IPS-NIHi7 (cell line): ENCODE measurements around the gene LTC4S.
"Not testable (repeated sequence)": the region's sequence is repeated elsewhere in the genome, so short reads cannot be mapped to it uniquely, and the experiment has no call there.

Experiments
- DNase-seq: peaks from one replicate; pipeline ENCODE4 v3.0.0; 2012; ENCODE audit warnings: mixed read lengths; ENCODE audit errors: extremely low spot score

Gene LTC4S

GRCh38 chr5:179769271-179769670, 24.5 kb upstream of the LTC4S start:
- DNase-seq: no peak

GRCh38 chr5:179769796-179770195, 24.0 kb upstream of the LTC4S start:
- DNase-seq: no peak

DNA sequence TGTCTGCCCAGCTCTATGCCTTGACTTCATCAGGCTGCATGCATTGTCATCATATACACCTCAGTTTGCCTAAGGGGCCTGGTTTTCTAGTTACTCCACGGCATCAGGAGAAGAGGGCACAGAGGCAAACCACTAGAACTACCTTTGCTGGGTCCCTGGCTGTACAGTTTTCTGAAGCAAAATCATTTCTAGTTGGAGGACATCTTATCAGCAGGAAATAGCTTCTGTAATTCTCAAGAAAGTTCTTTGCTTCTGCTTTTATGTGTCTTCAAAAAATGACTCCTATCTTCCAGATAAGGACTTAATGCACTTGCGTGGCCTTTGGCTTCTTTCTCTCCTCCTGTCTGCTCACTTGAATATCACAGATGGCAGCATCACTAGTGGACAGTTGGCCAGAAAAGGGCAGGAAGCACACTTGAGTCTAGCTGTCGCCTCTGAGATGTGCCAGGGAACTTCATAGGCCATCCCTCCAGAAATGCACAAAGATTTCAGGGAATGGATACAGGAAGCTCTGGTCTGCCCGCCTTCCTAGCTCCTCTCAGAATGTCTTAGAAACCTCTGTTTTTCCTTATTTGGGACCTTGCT, 22.4 kb upstream of the LTC4S start:
- DNase-seq: no peak

DNA sequence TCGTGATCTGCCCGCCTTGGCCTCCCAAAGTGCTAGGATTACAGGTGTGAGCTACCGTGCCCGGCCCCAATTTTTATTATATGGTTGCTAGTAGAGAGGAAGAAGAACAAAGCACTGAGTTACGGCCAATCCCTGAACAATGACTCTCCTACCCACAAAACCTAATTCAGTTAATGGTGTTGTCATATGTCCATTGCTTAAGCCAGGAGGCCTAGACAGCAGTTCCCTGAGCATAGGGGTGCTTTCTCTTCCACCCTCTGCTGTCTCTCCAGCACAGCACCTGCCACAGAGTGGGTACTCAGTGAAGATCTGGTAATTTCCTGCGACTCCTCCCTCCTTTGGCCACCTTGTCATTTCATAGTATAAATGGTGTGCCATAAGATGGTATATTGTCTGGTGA, 21.4 kb upstream of the LTC4S start:
- no peak for DNase-seq

DNA sequence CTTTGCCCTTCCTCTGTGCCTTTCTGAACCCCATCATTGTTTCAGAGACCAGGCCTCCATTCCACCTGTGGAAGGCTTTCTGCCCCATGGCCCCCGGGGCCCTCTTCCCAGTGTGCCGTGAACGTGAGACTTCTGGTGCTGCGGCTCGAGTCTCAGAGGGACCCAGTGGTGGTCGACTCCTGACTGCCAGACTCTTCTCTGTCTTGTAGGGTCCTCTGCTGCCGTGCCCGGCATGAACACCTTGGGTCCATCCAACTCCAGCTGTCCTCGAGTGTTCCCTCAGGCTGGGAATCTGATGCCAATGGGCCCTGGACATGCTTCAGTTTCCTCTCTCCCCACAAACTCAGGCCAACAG, 20.1 kb upstream of the LTC4S start:
- no peak for DNase-seq

- DNase-seq: no peak
Measured at GRCh38 chr5:179774442-179774841, 19.3 kb upstream of the LTC4S start.

DNA sequence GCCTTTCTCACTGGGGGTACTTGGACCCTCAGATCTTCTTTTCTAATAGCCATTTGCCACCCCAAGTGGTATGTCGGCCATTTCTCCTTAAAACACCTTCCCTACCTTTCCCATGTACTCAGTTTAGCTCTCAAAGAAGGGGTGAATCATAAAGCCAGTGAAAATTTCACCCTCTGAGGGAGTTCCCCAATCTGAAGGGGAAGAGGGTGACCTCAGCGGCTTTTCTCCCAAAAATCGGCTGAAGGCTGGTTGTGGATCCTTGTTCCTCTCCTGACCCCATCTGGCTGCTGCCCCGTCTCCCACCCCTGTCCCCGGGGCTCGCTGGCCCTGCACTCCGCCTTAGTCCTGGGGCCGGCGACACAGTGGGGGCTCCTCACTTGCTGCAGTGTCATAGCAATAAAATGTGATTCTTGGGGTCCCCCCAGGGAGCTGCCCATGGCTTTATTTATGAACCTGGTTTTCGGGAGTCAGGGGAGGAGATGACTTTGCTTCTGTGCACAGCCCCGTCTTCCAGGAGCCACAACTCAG, 17.3 kb upstream of the LTC4S start:
- DNase-seq: no peak

DNA sequence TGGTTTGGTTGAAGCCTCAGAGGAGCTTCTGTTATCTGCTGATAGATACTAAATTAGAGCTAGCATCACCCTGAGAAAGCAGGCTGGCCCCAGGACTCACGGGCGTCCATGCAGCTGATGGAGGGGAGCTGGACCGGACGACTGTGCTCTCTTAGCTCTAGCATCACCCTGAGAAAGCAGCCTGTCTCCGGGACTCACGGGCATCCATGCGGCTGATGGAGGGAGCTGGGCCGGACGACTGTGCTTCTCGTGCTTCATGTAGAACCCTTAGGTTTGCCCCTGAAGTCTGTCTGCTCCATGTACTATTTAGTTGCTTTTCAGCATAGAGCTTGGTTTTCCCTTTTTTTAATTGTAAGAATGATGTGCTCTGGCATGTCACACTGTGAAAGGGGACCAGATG, 16.3 kb upstream of the LTC4S start:
- DNase-seq: no peak

- DNase-seq: no peak
Measured at GRCh38 chr5:179777909-179778308, 15.9 kb upstream of the LTC4S start.

- DNase-seq: no peak
Measured at GRCh38 chr5:179778591-179778990, 15.2 kb upstream of the LTC4S start.

DNA sequence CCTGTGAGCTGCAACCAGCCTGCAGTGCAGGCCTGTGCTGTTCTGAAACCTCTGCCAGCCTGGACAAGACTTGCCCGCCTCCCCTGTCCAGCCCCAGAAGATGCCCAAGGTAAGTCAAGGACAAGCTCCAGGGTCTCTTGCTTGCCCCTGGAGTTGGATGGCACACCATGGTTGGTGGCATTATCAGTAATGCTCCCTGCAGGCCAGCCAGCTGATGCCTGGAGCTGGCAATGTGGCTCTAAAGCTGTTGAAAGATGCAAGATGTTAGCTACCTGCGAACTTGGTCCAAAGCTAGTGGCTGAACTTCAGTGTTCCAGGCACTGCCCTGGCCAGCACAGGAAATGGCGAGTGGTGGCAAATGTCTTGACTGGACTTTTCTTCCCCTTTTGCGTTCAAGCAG, 14.0 kb upstream of the LTC4S start:
- DNase-seq: no peak

GRCh38 chr5:179780362-179780761, 13.4 kb upstream of the LTC4S start:
- no peak for DNase-seq

DNA sequence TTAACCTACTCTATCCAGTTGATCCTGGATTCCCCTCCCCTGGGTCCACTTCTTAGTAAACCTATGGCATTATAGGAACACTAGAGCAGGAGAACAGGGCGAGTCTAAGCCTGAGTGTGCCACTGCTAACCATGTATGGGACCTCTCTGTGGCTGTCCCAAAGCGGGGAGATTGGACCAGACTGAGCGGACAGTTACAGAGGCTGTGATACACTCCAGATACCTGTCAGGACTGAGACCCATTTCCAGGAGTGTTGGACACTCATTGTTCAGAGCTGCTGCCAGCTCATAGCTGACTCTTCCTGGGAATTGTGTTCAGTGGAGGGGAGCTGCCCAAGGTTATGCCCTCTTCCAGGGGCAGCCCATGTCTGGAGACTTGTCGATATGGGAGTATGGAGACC, 11.9 kb upstream of the LTC4S start:
- DNase-seq: no peak

GRCh38 chr5:179783128-179783527, 10.7 kb upstream of the LTC4S start:
- no peak for DNase-seq

DNA sequence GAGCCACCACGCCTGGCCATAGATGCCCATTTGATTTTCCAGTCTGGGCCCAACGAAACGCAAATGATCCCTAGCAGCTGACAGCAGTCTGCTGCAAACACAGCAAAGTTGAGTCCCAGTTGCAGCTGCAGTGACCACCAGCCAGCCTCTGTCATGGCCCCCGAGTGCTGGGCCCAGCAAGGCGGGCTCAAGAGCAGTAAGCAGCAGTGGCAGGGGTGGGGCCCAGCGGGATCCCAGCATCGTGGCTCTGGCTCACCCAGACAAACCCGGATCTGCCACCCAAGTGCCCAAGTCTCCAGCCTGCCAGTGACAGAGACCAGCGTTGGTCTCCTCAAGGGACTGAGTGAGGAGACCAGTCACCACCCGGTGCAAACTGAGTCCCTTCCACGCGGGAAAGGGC, 6.9 kb upstream of the LTC4S start:
- no peak for DNase-seq

- no peak for DNase-seq
Measured at GRCh38 chr5:179788193-179788854, 5.5 kb upstream of the LTC4S start.

GRCh38 chr5:179789278-179789677, 4.5 kb upstream of the LTC4S start:
- DNase-seq: not testable (repeated sequence)

GRCh38 chr5:179791881-179792611, 1.7 kb upstream of the LTC4S start:
- DNase-seq: no peak

DNA sequence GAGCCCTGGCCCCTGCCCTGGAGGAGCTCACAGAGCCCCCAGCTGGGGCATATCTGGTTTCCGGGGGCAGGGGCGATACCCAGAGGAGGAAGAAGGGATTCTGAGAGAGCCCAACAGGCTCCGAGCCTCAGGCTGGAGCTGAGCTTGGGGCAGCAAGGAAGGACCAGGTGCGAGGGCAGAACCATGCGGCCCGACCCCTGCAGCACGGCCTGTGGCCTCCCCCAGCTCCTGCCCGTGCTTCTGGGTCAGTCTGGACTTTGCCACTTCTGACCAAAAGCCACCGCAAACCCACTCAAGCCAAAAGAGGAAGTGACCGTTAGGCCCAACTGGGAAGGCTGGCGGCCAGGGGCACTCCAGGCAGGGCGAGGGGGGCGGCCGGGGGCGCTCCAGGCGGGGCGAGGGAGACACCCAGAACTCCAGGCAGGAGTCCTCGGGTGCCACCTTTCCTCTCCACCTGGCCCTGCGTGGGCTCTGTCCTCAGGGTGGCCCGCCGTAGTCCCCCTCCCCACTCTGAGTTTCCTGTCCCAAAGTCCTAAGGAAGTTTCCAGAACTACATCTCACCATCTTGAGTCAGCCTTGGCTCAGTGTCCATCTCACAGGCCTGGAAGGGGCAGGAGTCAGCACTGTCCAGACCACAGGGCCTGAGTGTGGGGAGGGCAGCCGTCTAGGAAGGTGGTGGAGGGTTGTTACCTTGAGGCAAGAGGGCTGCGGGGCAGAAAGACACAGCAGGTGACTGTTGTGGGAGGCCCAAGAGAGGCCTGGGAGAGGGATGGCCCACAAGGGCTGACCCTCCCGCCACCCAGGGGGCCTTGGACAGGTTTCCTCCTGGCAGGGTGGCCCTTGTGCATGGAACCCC, 946 bp upstream of the LTC4S start:
- DNase-seq: no peak

DNA sequence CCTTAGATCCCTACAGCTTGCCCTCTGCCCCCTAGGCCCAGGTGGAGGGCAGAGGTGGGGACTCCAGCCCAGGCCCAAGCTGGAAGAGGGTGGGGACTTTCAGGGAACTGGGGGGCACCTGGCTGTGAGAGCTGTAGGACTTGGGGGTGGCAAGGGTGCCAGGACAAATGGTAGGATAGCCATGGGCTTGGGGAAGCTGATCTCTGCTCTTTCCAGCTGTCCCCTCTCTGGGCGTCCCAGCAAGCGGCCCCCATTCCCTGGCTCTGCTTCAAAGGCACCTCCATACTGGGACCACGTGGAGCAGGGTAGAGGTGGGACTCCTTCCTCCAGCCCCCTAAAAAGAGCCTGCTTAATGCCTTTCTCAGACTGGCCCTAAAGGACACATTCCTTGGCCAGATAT, 385 bp downstream of the LTC4S start:
- no peak for DNase-seq

- DNase-seq: no peak
Measured at GRCh38 chr5:179794575-179794974, 789 bp downstream of the LTC4S start.
